MM.1S (cell line): ENCODE measurements around the gene PTGER2.

ENCODE experiments used
- DNase-seq: peaks from one replicate; pipeline ENCODE4 v3.0.0-alpha.2; 2015
- H2AFZ ChIP-seq: fragments of 300-600 bp; sonication (generic); 2 replicates; pipeline ENCODE4 v1.6.0; 2016; ENCODE audit warnings: antibody characterized with exemption, low read length
- H3F3A ChIP-seq: fragments of 300-600 bp; sonication (generic); 2 replicates; pipeline ENCODE4 v1.6.1; 2016; ENCODE audit warnings: mild to moderate bottlenecking, antibody characterized with exemption, low read length, moderate library complexity, mixed read lengths; ENCODE audit not compliant: insufficient read depth
- H3K27ac ChIP-seq: fragments of 300-600 bp; sonication (generic); 2 replicates; pipeline ENCODE4 v1.5.1; 2016; ENCODE audit warnings: mild to moderate bottlenecking, low read length
- H3K27me3 ChIP-seq: fragments of 300-600 bp; sonication (generic); replicated peaks from 2 replicates; pipeline ENCODE4 v1.6.0; 2016; ENCODE audit warnings: low read length; ENCODE audit not compliant: insufficient read depth
- H3K36me3 ChIP-seq: fragments of 300-600 bp; sonication (generic); replicated peaks from 2 replicates; pipeline ENCODE4 v1.6.1; 2016; ENCODE audit warnings: mild to moderate bottlenecking, low read length, mixed read lengths; ENCODE audit not compliant: insufficient read depth
- H3K4me1 ChIP-seq: fragments of 300-600 bp; sonication (generic); 2 replicates; pipeline ENCODE4 v1.6.1; 2016; ENCODE audit warnings: low read length, mixed read lengths
- H3K4me2 ChIP-seq: fragments of 300-600 bp; sonication (generic); 2 replicates; pipeline ENCODE4 v1.6.0; 2016; ENCODE audit warnings: low read depth, low read length
- H3K4me3 ChIP-seq: fragments of 300-600 bp; sonication (generic); 2 replicates; pipeline ENCODE4 v1.5.1; 2016; ENCODE audit warnings: low read length, mixed read lengths
- H3K79me2 ChIP-seq: fragments of 300-600 bp; sonication (generic); 2 replicates; pipeline ENCODE4 v1.6.1; 2016; ENCODE audit warnings: mixed run types, low read length, mixed read lengths
- H3K9ac ChIP-seq: fragments of 300-600 bp; sonication (generic); 2 replicates; pipeline ENCODE4 v1.6.1; 2016; ENCODE audit warnings: low read length, mixed read lengths
- H3K9me2 ChIP-seq: fragments of 300-600 bp; sonication (generic); replicated peaks from 2 replicates; pipeline ENCODE4 v1.6.1; 2016; ENCODE audit warnings: mild to moderate bottlenecking, low read length, mixed read lengths; ENCODE audit not compliant: insufficient read depth
- H3K9me3 ChIP-seq: fragments of 300-600 bp; sonication (generic); replicated peaks from 2 replicates; pipeline ENCODE4 v1.6.1; 2016; ENCODE audit warnings: mild to moderate bottlenecking, low read length, mixed read lengths; ENCODE audit not compliant: insufficient read depth
- H4K20me1 ChIP-seq: fragments of 300-600 bp; sonication (generic); 2 replicates; pipeline ENCODE4 v1.6.1; 2016; ENCODE audit warnings: mild to moderate bottlenecking, low read length, moderate library complexity, mixed read lengths; ENCODE audit not compliant: insufficient read depth
- EZH2 ChIP-seq: fragments of 300-600 bp; sonication (generic); optimal IDR thresholded peaks from 2 replicates; pipeline ENCODE3; 2017; ENCODE audit warnings: low read depth, mild to moderate bottlenecking, antibody characterized with exemption, low read length, mixed read lengths
- EZH2phosphoT487 ChIP-seq: fragments of 300-600 bp; sonication (generic); IDR thresholded peaks from 2 replicates; pipeline ENCODE4 v1.6.1; 2018; ENCODE audit warnings: antibody characterized with exemption, low read length
- TF ChIP-seq, protein P1 (sequence below): fragments of 300-600 bp; sonication (generic); IDR thresholded peaks from 2 replicates; pipeline ENCODE4 v1.5.1; 2016; ENCODE audit warnings: antibody characterized with exemption, low read length, mixed read lengths

The PTGER2 gene

DNA sequence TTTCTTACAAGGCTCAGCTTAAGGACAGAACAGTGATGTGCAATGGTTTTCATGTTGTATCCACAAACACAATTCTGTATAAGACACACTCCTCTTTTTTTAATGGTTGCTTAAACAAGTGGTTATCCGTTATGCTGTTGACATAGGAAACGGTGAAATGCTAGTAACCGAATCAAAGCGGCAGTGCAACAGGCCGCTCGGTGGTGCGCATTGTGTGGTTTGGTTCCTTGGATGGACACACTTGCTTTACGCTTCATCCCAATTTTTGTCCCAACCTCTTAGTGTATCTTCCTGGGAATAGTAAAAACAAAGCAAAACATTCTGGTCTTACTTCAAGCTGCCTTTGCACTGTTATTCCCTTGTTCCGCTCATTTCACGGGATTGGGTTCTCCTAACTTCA lies 650 bp upstream of the PTGER2 start:
- no peak overlapping the region for H3K4me3 ChIP-seq

DNA sequence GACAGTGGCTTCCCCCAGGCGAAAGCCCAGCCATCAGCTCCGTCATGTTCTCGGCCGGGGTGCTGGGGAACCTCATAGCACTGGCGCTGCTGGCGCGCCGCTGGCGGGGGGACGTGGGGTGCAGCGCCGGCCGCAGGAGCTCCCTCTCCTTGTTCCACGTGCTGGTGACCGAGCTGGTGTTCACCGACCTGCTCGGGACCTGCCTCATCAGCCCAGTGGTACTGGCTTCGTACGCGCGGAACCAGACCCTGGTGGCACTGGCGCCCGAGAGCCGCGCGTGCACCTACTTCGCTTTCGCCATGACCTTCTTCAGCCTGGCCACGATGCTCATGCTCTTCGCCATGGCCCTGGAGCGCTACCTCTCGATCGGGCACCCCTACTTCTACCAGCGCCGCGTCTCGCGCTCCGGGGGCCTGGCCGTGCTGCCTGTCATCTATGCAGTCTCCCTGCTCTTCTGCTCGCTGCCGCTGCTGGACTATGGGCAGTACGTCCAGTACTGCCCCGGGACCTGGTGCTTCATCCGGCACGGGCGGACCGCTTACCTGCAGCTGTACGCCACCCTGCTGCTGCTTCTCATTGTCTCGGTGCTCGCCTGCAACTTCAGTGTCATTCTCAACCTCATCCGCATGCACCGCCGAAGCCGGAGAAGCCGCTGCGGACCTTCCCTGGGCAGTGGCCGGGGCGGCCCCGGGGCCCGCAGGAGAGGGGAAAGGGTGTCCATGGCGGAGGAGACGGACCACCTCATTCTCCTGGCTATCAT lies 663 bp downstream of the PTGER2 start:
- Histone ChIP-seq H3K27ac (no peak overlapping the region), H3K36me3 (no peaks in the 10 kb centered on the region), H3K9ac (no peak overlapping the region), H3K4me2 (peak overlapping the region; percentile 82), H3K9me3 (no peaks in the 10 kb centered on the region), H3F3A (no peaks in the 10 kb centered on the region), H3K79me2 (no peaks in the 10 kb centered on the region), H3K4me1 (peaks cover 12% of the 10 kb centered on the region), H4K20me1 (no peaks in the 10 kb centered on the region), H3K4me3 (peak overlapping the region; percentile 50), H2AFZ (0 out of 2 replicates have a peak overlapping the region, but pooled peaks have one; percentile 31), H3K27me3 (no peaks in the 10 kb centered on the region), H3K9me2 (no peaks in the 10 kb centered on the region)
- TF ChIP-seq EZH2 (no peak), EZH2phosphoT487 (no peak)
- TF ChIP-seq, protein P1, sequence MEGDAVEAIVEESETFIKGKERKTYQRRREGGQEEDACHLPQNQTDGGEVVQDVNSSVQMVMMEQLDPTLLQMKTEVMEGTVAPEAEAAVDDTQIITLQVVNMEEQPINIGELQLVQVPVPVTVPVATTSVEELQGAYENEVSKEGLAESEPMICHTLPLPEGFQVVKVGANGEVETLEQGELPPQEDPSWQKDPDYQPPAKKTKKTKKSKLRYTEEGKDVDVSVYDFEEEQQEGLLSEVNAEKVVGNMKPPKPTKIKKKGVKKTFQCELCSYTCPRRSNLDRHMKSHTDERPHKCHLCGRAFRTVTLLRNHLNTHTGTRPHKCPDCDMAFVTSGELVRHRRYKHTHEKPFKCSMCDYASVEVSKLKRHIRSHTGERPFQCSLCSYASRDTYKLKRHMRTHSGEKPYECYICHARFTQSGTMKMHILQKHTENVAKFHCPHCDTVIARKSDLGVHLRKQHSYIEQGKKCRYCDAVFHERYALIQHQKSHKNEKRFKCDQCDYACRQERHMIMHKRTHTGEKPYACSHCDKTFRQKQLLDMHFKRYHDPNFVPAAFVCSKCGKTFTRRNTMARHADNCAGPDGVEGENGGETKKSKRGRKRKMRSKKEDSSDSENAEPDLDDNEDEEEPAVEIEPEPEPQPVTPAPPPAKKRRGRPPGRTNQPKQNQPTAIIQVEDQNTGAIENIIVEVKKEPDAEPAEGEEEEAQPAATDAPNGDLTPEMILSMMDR: no peak
- DNase-seq: no peak

More for the DNA sequence above, 650 bp upstream of the PTGER2 start:
- Histone ChIP-seq H3K9me2 (no peaks in the 10 kb centered on the region), H3F3A (no peaks in the 10 kb centered on the region), H3K4me2 (peak overlapping the region; percentile 82; the same call in 1 of the 2 replicates), H3K27ac (no peak overlapping the region), H3K9me3 (no peaks in the 10 kb centered on the region), H2AFZ (no peak overlapping the region), H4K20me1 (no peaks in the 10 kb centered on the region), H3K9ac (no peak overlapping the region), H3K4me1 (peaks cover 12% of the 10 kb centered on the region), H3K36me3 (no peaks in the 10 kb centered on the region), H3K79me2 (no peaks in the 10 kb centered on the region), H3K27me3 (no peaks in the 10 kb centered on the region)
- no peak for DNase-seq
- TF ChIP-seq EZH2: no peak
- TF ChIP-seq, protein P1: no peak
- no peak for TF ChIP-seq EZH2phosphoT487

DNA sequence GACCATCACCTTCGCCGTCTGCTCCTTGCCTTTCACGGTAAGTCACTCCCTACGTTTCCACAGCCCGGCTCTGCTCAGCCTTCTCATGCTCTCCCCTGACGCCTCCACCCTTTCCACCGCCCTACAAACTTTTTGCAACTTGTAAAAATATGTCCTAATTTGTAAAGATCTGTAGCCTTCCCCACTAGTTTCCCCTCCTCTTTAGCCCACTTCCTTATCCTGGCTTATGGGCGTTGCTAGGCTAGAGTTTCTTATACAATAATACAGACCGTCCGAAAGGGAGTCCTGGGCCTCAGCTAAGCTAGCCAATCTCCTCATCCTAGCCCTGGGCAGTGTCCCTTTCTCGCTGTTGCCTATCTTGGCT lies 1.2 kb downstream of the PTGER2 start:
- Histone ChIP-seq H3K4me1 (peaks cover 12% of the 10 kb centered on the region), H3F3A (no peaks in the 10 kb centered on the region), H3K4me2 (no peak overlapping the region), H3K9me3 (no peaks in the 10 kb centered on the region), H3K9ac (no peak overlapping the region), H3K79me2 (no peaks in the 10 kb centered on the region), H2AFZ (no peak overlapping the region), H3K27ac (no peak overlapping the region), H3K36me3 (no peaks in the 10 kb centered on the region), H4K20me1 (no peaks in the 10 kb centered on the region), H3K27me3 (no peaks in the 10 kb centered on the region), H3K4me3 (no peak overlapping the region), H3K9me2 (no peaks in the 10 kb centered on the region)
- TF ChIP-seq EZH2 (no peak), EZH2phosphoT487 (no peak)
- TF ChIP-seq, protein P1: no peak
- no peak for DNase-seq
